NCI-H510A (cell line): ENCODE measurements around the gene KBTBD4.
"Not testable (repeated sequence)": the region's sequence is repeated elsewhere in the genome, so short reads cannot be mapped to it uniquely, and the experiment has no call there.

Experiments
- DNase-seq: peaks from one replicate; lab custom pipeline; 2025; lab: John Stamatoyannopoulos, UW

Gene KBTBD4

DNA sequence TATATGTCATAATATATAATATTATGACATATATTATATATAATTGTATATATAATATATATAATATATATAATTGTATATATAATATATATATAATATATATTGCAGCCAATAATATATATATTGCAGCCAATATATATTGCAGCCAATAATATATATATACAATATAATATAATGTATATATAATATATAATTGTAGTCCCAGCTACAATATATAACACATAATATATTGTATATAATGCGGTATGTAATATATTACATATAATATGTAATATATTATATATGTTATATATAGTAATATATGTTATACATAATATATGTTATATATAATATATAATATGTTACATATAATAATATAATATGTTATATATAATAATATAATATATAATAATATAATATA is 20.1 kb downstream of the KBTBD4 start:
- no peak for DNase-seq

GRCh38 chr11:47557004-47557403 is 21.8 kb downstream of the KBTBD4 start:
- not testable (repeated sequence) for DNase-seq

GRCh38 chr11:47553406-47553743 is 25.4 kb downstream of the KBTBD4 start:
- DNase-seq: no peak

DNA sequence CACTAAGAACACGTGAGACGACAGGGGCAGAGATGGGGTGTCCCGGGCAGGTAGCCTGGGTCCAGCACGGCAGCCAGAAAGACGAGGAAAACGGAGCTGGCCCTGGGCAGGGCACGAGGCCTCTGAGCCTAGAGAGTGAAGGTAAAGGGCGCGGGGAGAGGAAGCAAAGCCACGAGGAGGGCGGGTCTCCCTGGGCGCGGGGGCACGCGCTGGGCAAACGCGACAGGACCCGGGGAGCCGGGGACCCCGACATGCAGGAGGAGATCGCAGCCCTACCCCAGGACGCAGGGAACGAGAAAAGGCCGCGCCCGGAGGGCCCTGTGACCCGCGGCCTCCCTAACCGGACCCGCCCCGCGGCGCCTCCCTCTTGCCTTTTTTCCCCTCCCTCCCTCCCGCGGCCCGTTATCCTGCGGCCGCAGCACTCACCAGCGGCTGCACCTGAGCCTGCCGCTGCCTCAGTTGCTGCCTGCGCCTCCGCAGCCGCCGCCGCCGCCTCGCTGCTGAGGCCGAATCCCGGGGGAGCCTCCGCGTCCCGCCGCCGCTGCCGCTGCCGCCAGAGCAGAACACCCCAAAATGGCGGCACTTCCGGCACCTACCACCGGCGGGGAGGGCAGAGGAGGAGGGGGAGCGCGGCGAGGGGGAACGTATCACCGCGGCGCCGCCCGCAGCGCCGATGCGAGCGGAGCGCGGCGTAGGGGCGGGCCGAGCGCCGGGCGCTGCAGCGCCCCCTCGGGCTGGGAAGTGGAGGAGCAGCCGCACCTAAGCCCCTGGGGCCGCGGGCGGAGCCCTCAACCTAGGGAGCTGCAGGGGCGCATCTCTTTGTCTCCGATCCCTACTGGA is 26.0 kb downstream of the KBTBD4 start, which contains the start of gene CELF1:
Gene CELF1 (minus strand): TSS at position 567 of the 840 bp plus-strand sequence. CDS start 53,609 bp downstream, outside the sequence.
- DNase-seq: peak; percentile 56

GRCh38 chr11:47552056-47552565 is 26.7 kb downstream of the KBTBD4 start:
- no peak for DNase-seq

GRCh38 chr11:47551086-47551485 is 27.7 kb downstream of the KBTBD4 start:
- no peak for DNase-seq

GRCh38 chr11:47550288-47551047 is 28.3 kb downstream of the KBTBD4 start:
- no peak for DNase-seq

DNA sequence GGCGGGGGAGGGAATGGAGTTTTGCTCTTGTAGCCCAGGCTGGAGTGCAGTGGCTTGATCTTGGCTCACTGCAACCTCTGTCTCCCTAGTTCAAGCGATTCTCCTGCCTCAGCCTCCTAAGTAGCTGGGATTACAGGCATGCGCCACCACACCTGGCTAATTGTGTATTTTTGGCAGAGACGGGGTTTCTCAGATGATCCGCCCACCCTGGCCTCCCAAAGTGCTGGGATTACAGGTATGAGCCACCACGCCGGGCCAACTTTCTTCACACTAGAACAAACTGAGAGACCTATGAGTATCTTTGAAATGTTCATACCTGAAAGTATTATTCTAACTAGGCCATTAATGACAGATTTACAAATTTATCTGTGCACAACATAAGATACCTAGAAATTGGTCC is 32.5 kb downstream of the KBTBD4 start:
- not testable (repeated sequence) for DNase-seq

- DNase-seq: no peak
Observed at GRCh38 chr11:47545298-47545697, 33.5 kb downstream of the KBTBD4 start.

GRCh38 chr11:47541070-47541469 is 37.7 kb downstream of the KBTBD4 start:
- no peak for DNase-seq

DNA sequence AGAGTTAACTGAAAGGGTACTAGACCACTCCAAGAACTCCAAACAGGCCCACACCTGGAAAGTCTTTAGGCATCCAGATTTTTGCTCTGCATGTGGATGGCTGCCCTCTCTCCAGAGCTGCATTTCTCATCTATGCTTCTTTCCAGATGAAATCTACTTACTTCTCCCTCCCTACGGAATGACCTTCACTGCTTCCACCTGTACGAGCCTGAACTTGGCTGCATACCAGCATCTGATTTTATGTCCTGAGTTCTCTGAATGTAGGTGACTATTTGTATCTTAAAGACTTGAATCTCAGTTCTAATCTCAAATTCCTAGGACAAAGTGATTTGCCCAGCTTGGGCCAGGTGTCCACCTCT is 39.1 kb downstream of the KBTBD4 start:
- no peak for DNase-seq

DNA sequence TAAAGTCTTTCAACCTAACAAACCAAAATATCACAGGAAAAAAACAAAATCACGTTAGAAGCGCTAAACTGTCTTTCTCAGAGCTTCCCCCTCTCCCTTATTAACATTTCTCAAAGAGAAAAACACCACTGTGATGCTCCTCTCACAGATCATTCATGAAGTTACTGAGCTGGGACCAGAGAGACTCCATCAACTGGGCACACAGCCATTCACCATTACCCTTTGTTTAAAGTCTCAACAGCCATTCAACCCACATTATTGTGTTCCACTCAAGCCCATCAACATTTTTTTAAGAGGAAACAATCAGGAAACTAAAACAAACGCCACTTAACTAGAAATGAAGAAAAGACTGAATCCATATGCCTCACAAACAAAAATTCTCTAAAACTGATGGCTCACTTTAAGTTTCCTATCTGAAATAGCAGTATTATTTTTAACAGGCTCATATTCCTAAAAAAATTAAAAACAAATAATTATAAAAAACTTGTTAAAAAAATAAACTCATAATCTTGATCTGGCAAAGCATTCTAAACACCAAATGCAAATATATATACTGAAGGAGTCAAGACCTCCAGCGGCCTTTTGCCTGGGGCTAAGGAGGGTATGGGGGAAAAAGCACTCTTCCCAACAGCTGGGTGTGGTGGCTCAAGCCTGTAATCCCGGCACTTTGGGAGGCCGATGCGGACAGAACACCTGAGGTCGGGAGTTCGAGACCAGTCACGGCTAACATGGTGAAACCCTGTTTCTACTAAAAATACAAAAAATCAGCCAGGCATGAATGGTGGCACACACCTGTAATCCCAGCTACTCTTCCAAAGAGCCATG is 39.8 kb downstream of the KBTBD4 start:
- DNase-seq: no peak

GRCh38 chr11:47536915-47537314 is 41.9 kb downstream of the KBTBD4 start:
- no peak for DNase-seq

DNA sequence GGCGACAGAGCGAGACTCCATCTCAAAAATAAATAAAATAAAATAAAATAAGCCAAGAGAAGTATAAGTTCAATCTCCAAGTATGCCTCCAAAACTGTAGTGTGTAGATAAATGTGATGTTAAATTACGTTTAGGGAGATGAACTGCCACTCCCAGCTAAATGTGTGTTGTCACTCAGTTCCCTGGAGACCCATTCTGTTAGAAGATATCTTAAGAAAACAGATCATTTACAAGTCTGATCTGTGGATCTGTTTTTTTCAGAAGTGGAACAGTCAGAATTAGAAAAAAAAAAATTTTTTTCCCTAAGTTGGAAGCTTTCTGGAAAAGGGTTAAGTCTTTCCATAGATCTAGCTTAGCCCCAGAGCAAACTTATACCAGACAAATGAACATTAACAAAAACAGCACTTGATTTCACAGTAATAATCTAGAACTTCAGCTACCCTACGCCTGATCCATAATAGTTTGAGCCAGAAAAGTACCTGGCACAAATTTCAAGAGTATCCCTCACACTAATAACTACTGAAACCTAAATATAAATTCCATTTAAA is 44.0 kb downstream of the KBTBD4 start:
- DNase-seq: no peak

GRCh38 chr11:47533690-47534151 is 45.0 kb downstream of the KBTBD4 start:
- DNase-seq: no peak

DNA sequence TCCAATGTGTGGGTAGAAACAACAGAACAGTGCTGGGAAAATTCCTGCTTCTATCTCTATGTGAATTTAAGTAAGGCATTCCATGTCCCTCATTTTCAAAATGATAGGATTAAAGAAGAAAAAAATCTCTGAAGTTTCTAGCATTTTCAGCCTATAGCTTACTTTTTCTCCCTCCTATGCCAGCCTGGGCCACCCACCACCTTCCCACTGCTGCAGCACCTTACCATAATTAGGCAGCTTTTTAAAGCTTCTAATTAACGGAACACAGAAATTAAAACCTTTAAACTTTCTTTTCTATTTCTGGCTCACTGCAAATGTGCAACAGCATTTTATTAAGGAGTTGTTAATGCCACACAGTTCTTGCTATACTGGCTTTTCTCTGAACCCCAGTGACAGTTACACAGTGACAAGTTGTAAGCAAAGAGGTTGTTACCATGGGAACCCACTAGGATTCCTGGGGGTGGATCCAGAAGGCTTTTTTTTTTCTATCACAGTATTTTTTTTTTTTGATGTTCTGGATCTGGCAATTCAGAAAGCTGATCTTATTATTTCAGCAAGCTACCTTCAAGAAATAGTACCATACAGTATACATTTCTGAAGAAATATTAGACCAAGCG is 46.1 kb downstream of the KBTBD4 start:
- DNase-seq: no peak

DNA sequence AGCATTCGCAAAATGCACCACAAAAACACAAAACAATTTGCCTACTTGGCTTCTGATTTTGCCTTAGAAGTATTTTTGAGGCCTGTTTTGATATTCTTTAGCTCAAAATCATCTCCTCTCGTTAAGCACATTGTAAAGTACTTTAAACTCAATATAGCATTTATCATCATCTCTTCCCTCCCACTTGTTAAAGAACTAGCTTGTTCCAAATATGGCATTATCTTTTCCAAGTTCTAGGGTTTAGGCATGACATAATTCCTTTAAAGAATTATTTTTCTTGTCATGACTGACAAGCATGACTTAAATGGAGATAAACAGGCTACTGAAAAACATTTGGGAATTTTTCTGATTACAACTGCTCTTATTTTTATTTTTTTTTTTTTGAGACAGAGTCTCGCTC is 47.1 kb downstream of the KBTBD4 start:
- DNase-seq: no peak

DNA sequence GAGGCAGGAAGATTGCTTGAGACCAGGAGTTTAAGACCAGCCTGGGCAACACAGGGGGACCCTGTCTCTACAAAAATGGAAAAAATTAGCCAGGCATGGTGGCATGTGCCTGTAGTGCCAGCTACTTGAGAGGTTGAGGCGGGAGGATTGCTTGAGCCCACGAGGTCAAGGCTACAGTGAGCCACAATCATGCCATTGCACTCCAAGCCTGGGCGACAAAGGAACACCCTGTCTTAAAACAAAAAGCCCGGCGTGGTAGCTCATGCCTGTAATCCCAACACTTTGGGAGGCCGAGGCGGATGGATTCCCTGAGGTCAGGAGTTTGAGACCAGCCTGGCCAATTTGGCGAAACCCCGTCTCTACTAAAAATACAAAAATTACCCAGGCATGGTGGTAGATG is 48.0 kb downstream of the KBTBD4 start:
- DNase-seq: not testable (repeated sequence)

DNA sequence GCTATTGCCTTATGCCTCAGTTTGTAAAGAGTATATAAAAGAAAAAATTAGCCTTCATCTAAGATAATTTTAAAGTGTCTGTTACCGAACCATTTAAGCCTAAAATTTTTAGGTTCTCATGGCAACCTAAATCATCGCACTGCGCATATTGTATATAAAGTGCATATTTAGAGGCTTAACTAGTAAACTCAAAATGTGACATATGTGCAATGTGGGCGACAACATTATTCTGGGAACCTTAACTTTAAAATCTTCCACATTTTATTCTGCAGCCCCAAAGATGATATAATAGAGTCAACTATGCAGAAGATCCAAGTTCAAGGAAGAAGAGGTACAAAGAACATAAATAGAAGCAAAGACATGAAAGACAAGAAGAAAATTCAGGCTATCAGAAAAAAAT is 48.8 kb downstream of the KBTBD4 start:
- DNase-seq: no peak

- no peak for DNase-seq
Observed at GRCh38 chr11:47527186-47527585, 51.6 kb downstream of the KBTBD4 start.

- DNase-seq: not testable (repeated sequence)
Observed at GRCh38 chr11:47526032-47526431, 52.7 kb downstream of the KBTBD4 start.
